ENCODE measurements around the gene VAPB.

DNA sequence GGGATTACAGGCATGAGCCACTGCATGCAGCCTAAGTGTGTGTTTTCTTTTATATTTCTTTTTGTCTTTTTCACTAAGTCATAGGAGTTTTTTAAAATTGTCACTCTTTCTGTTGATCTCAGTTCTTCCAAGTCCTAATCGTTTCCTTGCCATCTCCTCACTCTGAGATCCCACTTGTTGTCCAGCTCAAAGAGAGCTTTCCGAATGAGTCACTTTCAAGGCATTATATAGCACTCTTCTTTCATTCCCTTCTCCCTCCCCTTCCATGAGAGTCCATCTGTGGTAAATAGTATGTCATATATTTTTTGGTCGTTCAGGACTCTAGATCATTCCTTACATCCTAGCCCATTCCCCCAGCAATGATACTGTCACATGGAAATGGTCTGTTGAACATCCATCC, 4.3 kb downstream of the VAPB start:
- no peak for TF ChIP-seq POLR2AphosphoS5 (IDR thresholded peaks at IDR 0.05; ENCODE audit: borderline replicate concordance, low read depth, low read length)
- TF ChIP-seq EZH2 (IDR thresholded peaks at IDR 0.05), result no peak

Data from SK-N-MC (cell line).